ENCODE data around the gene PSMB7.

- no peak for TF ChIP-seq ZNF274 (IDR thresholded peaks at IDR 0.05; ENCODE audit: low read length)
- no peak for TF ChIP-seq ZNF274 (tag by site-specific recombination; IDR thresholded peaks at IDR 0.05; ENCODE audit: borderline replicate concordance)
- no peak for TF ChIP-seq ZFP3 (tag by site-specific recombination; IDR thresholded peaks at IDR 0.05; ENCODE audit: low read depth)
- TF ChIP-seq, protein P1, sequence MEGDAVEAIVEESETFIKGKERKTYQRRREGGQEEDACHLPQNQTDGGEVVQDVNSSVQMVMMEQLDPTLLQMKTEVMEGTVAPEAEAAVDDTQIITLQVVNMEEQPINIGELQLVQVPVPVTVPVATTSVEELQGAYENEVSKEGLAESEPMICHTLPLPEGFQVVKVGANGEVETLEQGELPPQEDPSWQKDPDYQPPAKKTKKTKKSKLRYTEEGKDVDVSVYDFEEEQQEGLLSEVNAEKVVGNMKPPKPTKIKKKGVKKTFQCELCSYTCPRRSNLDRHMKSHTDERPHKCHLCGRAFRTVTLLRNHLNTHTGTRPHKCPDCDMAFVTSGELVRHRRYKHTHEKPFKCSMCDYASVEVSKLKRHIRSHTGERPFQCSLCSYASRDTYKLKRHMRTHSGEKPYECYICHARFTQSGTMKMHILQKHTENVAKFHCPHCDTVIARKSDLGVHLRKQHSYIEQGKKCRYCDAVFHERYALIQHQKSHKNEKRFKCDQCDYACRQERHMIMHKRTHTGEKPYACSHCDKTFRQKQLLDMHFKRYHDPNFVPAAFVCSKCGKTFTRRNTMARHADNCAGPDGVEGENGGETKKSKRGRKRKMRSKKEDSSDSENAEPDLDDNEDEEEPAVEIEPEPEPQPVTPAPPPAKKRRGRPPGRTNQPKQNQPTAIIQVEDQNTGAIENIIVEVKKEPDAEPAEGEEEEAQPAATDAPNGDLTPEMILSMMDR (tag by site-specific recombination; IDR thresholded peaks at IDR 0.05), result no peak
- TF ChIP-seq ZNF324 (tag by site-specific recombination; IDR thresholded peaks at IDR 0.05), result no peak
- TF ChIP-seq ZNF202 (tag by site-specific recombination; IDR thresholded peaks at IDR 0.05; ENCODE audit: borderline replicate concordance), result no peak
- no peak for TF ChIP-seq ZBTB1 (tag by site-specific recombination; IDR thresholded peaks at IDR 0.05)
- no peak for TF ChIP-seq ZNF423 (tag by site-specific recombination; IDR thresholded peaks at IDR 0.05)
- TF ChIP-seq ZNF513 (tag by site-specific recombination; IDR thresholded peaks at IDR 0.05), result no peak
- TF ChIP-seq, protein P2, sequence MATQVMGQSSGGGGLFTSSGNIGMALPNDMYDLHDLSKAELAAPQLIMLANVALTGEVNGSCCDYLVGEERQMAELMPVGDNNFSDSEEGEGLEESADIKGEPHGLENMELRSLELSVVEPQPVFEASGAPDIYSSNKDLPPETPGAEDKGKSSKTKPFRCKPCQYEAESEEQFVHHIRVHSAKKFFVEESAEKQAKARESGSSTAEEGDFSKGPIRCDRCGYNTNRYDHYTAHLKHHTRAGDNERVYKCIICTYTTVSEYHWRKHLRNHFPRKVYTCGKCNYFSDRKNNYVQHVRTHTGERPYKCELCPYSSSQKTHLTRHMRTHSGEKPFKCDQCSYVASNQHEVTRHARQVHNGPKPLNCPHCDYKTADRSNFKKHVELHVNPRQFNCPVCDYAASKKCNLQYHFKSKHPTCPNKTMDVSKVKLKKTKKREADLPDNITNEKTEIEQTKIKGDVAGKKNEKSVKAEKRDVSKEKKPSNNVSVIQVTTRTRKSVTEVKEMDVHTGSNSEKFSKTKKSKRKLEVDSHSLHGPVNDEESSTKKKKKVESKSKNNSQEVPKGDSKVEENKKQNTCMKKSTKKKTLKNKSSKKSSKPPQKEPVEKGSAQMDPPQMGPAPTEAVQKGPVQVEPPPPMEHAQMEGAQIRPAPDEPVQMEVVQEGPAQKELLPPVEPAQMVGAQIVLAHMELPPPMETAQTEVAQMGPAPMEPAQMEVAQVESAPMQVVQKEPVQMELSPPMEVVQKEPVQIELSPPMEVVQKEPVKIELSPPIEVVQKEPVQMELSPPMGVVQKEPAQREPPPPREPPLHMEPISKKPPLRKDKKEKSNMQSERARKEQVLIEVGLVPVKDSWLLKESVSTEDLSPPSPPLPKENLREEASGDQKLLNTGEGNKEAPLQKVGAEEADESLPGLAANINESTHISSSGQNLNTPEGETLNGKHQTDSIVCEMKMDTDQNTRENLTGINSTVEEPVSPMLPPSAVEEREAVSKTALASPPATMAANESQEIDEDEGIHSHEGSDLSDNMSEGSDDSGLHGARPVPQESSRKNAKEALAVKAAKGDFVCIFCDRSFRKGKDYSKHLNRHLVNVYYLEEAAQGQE (tag by site-specific recombination; IDR thresholded peaks at IDR 0.05), result no peak
- no peak for TF ChIP-seq OSR2 (tag by site-specific recombination; IDR thresholded peaks at IDR 0.05)
- TF ChIP-seq, protein P3, sequence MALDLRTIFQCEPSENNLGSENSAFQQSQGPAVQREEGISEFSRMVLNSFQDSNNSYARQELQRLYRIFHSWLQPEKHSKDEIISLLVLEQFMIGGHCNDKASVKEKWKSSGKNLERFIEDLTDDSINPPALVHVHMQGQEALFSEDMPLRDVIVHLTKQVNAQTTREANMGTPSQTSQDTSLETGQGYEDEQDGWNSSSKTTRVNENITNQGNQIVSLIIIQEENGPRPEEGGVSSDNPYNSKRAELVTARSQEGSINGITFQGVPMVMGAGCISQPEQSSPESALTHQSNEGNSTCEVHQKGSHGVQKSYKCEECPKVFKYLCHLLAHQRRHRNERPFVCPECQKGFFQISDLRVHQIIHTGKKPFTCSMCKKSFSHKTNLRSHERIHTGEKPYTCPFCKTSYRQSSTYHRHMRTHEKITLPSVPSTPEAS (tag by site-specific recombination; IDR thresholded peaks at IDR 0.05), result no peak
- no peak for TF ChIP-seq MEIS1 (CRISPR knock-in tag; IDR thresholded peaks at IDR 0.05; ENCODE audit: borderline replicate concordance)
- no peak for TF ChIP-seq MZF1 (tag by site-specific recombination; IDR thresholded peaks at IDR 0.05; ENCODE audit: borderline replicate concordance)
Observed at GRCh38 chr9:124428751-124429529, 13.7 kb upstream of the PSMB7 start.

Data from HEK293 (cell line).